T47D (cell line): ENCODE results near the gene CYP2A13.
"Not testable (repeated sequence)": the region's sequence is repeated elsewhere in the genome, so short reads cannot be mapped to it uniquely, and the experiment has no call there.

Experiments used
- DNase-seq, 2 experiments: peaks; one replicate each; pipeline versions ENCODE4 v3.0.0 to v3.0.0-alpha.2; 2011 to 2012; ENCODE audit warnings: low read depth in 1 of 2, low spot score in 1 of 2
- JUND ChIP-seq: IDR thresholded peaks from 2 replicates; pipeline ENCODE4 v1.6.1; 2012; ENCODE audit warnings: low read depth
- in situ Hi-C: cut with HindIII; loops from 2 replicates; pipeline ENCODE4 v1.10.0; 2016; ENCODE audit warnings: low sequenced_read_pairs, low pct_unique_long_range_greater_than_20kb

CYP2A13 gene

GRCh38 chr19:41088151-41088550 is at the start of gene CYP2A13:
Gene CYP2A13, plus strand, starts transcription at chr19:41088451. Its CDS starts 21 bp downstream, at chr19:41088472.
- in situ Hi-C loops: no loop called here
- TF ChIP-seq JUND: no peak
- DNase-seq: no peak

- in situ Hi-C loops: no loop called here
- TF ChIP-seq JUND: no peak
- DNase-seq: no peak
Measured at GRCh38 chr19:41039806-41040205, 48.4 kb upstream of the CYP2A13 start.

GRCh38 chr19:41045095-41045494 is 43.2 kb upstream of the CYP2A13 start:
- DNase-seq: not testable (repeated sequence)

GRCh38 chr19:41050426-41050825 is 37.8 kb upstream of the CYP2A13 start:
- no peak for TF ChIP-seq JUND
- in situ Hi-C loops: no loop called here
- no peak for DNase-seq

More at GRCh38 chr19:41045095-41045494, 43.2 kb upstream of the CYP2A13 start:
- in situ Hi-C loops: not testable (repeated sequence)

GRCh38 chr19:41052162-41052561 is 36.1 kb upstream of the CYP2A13 start:
- DNase-seq, in situ Hi-C loops: not testable (repeated sequence)

GRCh38 chr19:41053331-41053730 is 34.9 kb upstream of the CYP2A13 start:
- in situ Hi-C loops, DNase-seq: not testable (repeated sequence)

- DNase-seq: peak; percentile 28 to 68
- in situ Hi-C loops: no loop called here
- TF ChIP-seq JUND: no peak
Measured at GRCh38 chr19:41064974-41065569, 23.2 kb upstream of the CYP2A13 start.

GRCh38 chr19:41076286-41076685 is 12.0 kb upstream of the CYP2A13 start:
- no peak for DNase-seq
- in situ Hi-C loops: no loop called here
- TF ChIP-seq JUND: no peak

GRCh38 chr19:41083516-41083915 is 4.7 kb upstream of the CYP2A13 start:
- DNase-seq: peak in 1 of 2 experiments; percentile 47
- no peak for TF ChIP-seq JUND
- in situ Hi-C loops: no loop called here

GRCh38 chr19:41085748-41086415 is 2.4 kb upstream of the CYP2A13 start:
- no peak for DNase-seq
- in situ Hi-C loops: no loop called here
- no peak for TF ChIP-seq JUND

GRCh38 chr19:41089959-41090358 is 1.7 kb downstream of the CYP2A13 start:
- DNase-seq: peak in 1 of 2 experiments; percentile 23
- TF ChIP-seq JUND: no peak
- in situ Hi-C loops: no loop called here

GRCh38 chr19:41095703-41096102 is 7.5 kb downstream of the CYP2A13 start:
- in situ Hi-C loops: no loop called here
- no peak for TF ChIP-seq JUND
- DNase-seq: peak in 1 of 2 experiments; percentile 33

- TF ChIP-seq JUND: no peak
- DNase-seq: peak; percentile 73 to 81
- in situ Hi-C loops: no loop called here
Measured at GRCh38 chr19:41096353-41096752, 8.1 kb downstream of the CYP2A13 start.

GRCh38 chr19:41097302-41097701 is 9.1 kb downstream of the CYP2A13 start:
- no peak for TF ChIP-seq JUND
- DNase-seq: no peak
- in situ Hi-C loops: no loop called here
